Breast epithelium (tissue), 3 donors: Measurements from ENCODE around the gene OR2T1.

Source experiments
- CTCF ChIP-seq, 3 donors: fragments of 450-650 bp; IDR thresholded peaks; one replicate each; pipeline ENCODE4 v1.5.1; 2016 to 2017; ENCODE audit warnings: antibody characterized with exemption in 3 of 3, mild to moderate bottlenecking in 3 of 3, moderate library complexity in 3 of 3
- POLR2A ChIP-seq: fragments of 450-650 bp; IDR thresholded peaks from one replicate; pipeline ENCODE4 v1.6.1; 2016; ENCODE audit warnings: antibody characterized with exemption, mild to moderate bottlenecking, moderate library complexity

GRCh38 chr1:248406721-248407692 is 4.2 kb downstream of the OR2T1 start:
- TF ChIP-seq POLR2A (no peak), CTCF (IDR thresholded peaks at IDR 0.05) (no peak)
